ENCODE measurements around the gene SUPT5H.

- no peak for TF ChIP-seq CTCF (IDR thresholded peaks at IDR 0.05; ENCODE audit: borderline replicate concordance, extremely low read depth, low read length, poor library complexity, severe bottlenecking)
- TF ChIP-seq EZH2 (IDR thresholded peaks at IDR 0.05; ENCODE audit: borderline replicate concordance, low read depth, low read length, severe bottlenecking) = no peak
Measured at GRCh38 chr19:39407660-39408391, 37.6 kb upstream of the SUPT5H start.
